ENCODE results near the gene KIF3C.
"Not testable (repeated sequence)": the region's sequence is repeated elsewhere in the genome, so short reads cannot be mapped to it uniquely, and the experiment has no call there.

Gene KIF3C

DNA sequence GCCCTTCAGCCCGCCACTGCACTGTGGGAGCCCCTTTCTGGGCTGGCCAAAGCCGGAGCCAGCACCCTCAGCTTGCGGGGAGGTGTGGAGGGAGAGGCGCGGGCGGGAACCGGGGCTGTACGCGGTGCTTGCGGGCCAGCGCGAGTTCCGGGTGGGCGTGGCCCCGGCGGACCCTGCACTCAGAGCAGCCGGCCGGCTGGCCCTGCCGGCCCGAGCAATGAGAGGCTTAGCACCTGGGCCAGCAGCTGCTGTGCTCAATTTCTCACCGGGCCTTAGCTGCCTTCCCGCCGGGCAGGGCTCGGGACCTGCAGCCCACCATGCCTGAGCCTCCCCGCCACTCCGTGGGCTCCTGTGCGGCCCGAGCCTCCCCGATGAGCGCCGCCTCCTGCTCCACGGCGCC, 66.9 kb downstream of the KIF3C start:
- DNase-seq = not testable (repeated sequence)

DNA sequence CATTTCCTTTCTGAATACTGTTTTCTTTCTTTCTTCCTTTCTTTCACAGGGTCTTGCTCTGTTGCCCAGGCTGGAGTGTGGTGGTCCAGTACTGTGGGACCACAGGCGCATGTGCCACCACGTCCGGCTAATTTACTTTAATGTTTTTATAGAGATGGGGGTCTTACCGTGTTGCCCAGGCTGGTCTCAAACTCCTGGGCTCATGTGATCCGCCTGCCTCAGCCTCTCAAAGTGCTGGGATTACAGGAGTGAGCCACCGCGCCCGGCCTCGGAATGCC, 68.7 kb downstream of the KIF3C start:
- not testable (repeated sequence) for DNase-seq

DNA sequence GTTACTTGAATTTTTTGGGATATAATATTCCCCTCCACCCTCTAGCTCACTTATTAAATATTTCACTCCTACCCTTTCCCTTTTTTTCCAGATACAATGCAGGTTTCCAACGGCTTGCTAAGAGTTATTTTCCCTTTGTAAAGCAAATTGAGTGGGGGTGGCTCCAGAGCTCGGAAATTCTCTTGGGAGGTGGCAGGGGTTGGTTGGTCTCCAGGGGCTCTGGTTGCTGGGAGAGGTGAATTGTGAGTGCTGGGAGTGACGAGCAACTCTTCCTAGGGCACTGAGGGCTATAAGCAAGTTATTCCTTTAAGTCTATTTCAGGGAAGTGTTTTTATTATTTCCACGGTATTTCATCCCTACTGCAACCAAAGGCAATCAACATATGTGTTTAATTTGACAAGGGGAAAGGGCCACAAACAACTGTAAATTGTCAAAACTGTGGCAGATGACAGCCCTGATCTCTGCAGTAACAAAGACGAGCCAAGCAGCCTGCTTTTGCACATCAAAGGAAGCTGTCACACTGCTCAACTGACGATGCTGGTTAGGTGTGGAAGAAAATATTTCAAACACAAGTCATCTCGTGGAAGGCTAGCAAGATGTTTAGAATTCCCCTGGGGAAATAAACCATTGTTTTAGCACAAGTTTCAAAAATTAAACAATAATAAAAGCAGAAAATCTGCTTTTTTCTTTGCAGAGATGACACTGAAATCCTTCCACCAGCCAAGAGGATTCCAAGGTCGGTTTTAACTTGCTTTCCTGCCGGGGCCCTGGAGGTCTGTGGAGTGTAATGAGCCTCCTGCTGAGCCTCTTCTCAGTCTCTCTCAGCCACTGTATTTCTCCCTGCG, 69.2 kb downstream of the KIF3C start:
- no peak for DNase-seq

DNA sequence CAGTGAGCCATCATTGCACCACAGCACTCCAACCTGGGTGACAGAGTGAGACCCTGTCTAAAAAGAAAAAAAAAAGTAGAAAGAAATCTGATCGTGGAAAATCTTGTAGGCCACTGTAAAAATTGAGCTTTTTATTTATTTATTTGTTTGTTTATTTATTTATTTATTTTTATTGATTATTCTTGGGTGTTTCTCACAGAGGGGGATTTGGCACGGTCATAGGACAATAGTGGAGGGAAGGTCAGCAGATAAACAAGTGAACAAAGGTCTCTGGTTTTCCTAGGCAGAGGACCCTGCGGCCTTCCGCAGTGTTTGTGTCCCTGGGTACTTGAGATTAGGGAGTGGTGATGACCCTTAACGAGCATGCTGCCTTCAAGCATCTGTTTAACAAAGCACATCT, 72.7 kb downstream of the KIF3C start:
- DNase-seq = not testable (repeated sequence)

DNA sequence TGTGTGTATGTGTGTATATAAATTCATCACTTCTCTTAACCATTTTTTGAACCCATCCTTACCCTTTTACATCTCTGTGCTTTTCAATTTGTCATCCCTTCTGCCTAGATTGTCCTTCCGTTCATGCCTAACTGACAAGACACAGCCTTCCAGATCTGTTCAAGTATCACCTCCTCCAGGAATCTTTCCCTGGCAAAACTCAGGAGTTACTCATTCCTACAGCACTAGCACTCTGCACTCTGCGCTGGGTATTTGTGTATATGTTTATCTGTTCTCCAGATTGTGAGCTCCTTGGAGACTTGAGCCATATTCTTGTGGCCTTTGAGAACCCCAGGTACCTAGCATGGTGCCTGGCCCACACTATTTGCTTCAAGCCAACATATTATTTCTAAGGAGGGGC, 77.2 kb downstream of the KIF3C start:
- no peak for DNase-seq

DNA sequence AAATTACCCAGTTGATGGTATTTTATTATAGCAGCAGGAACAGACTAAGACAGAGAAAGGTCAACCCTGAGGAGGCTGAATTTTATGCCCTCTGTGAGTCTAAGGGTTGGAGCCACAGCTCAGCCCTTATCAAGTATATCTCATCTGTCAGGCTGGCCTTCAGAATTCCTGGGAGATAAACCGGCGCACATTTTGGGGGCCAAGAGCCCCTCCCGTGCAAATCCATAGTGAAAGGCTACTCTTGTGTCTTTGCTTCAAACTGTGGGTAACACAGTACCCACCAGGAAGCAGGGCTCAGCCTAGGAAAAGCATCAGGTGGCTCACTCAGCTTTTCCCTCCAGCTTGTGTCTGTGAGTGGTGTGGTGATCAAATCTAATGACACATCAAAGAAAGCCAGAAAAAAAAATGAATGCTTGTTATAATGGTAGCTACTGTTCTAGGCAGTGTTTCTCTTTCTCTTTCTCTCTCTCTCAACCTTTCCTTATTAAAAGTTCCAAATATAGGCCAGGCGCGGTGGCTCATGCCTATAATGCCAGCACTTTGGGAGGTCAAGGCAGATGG, 79.0 kb downstream of the KIF3C start:
- no peak for DNase-seq

DNA sequence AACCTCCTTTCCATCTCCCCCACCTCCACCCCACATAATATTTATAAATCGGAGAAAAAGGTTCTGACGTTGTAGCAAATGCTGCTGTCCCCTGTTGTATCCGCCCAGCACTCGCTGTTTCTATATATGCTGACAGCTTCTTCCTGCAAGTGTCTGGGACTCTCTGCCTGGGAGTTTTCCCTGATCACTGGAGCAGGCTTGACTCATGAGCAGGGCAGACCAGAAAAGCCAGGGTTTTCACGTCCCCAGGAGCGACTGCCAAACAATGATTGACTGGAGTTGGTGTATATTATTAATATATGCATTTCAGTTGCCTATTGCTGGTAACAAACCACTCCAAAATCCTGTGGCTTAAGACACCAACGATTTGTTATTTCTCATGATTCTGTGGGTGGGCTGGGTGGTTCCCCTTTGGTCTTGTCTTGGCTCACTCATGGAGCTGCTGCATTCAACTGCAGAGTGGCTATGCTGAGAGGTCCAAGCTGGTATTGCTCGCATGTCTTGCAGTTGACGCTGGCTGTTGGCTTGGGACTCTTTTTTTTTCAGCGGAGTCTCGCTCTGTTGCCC, 82.8 kb downstream of the KIF3C start:
- no peak for DNase-seq

DNA sequence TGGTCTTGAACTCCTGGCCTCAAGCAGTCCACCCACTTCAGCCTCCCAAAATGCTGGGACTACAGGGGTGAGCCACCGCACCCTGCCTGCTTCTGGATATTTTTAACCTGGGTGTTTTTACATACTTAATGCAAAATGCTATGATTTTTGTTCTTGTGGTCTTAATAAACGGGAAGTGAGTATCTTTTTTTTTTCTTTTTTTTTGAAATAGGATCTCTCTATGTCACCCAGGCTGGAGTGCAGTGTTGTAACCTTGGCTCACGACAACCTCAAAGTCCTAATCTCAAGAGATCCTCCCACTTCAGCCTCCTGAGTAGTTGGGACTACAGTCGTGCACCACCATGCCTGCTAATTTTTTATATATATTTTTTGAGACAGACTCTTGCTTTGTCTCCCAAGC, 84.8 kb downstream of the KIF3C start:
- no peak for DNase-seq

DNA sequence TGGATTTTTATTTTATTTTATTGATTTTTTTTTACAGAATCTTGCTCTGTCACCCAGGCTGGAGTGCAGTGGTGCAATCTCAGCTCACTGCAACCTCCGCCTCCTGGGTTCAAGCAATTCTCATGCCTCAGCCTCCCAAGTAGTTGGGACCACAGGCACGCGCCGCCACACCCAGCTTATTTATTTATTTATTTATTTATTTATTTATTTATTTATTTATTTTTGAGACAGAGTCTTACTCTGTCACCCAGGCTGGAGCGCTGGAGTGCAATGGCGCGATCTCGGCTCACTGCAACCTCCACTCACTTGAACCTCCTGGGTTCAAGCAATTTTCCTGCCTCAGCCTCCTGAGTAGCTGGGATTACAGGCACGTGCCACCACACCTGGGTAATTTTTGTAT, 86.0 kb downstream of the KIF3C start:
- DNase-seq = not testable (repeated sequence)

DNA sequence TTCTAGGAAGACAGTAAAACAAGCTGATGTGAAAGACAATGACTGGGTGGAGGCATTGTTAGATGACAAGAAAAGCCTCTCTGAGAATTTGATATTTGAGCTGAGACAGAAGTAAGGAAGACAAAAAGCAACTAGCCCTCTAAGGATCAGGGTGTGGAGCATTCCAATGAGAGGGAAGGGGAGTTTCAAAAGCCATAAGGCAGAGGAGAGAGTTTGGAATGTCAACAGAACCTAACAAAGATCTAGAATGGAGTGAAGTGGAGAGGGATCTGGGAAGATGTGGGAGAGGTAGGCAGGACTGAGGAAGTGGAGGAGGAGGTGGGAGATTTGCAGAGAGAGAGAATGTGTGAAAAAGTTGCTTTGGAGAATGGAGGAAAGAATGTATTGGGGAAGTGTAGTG, 86.7 kb downstream of the KIF3C start:
- no peak for DNase-seq

DNA sequence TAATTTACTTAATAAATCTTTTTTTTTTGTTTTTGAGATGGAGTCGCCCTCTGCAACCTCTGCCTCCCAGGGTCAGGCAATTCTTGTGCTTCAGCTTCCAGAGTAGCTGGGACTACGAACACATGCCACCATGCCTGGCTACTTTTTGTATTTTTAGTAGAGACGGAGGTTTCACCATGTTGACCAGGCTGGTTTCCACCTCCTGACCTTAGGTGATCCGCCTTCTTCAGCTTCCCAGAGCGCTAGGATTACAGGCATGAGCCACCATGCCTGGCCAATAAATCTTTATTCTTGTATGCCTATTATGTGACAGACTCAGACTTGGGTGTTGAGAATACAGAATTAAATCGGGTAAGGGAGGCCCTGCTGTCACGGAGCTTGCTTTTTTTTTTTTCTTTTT, 87.3 kb downstream of the KIF3C start:
- no peak for DNase-seq

DNA sequence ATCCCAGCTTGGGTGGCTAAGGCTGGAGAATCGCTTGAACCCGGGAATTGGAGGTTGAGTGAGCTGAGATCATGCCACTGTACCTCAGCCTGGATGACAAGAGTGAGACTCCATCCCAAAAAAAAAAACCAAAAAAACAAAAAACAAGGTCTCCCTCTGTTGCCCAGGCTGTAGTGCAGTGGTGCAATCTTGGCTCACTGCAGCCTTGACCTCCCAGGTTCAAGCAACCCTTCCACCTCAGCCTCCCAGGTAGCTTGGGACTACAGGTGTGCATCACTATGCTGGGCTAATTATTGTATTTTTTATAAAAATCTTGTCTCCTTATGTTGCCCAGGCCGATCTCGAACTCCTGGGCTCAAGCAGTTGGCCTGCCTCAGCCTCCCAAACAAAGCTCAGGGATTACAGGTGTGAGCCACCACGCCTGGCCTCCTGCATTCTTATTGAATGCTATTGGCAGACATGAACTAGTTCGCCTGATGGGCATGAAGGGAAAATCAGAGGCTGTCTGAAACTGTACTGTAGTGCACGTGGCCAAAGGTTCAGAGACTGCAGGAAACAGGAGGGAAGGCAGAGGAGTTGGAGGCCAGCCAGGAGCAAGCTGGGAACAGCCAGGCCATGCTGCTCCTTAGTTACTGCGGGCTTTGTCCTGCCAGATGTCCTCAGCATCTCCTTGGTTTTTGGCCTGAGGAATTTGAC, 88.0 kb downstream of the KIF3C start:
- no peak for DNase-seq

DNA sequence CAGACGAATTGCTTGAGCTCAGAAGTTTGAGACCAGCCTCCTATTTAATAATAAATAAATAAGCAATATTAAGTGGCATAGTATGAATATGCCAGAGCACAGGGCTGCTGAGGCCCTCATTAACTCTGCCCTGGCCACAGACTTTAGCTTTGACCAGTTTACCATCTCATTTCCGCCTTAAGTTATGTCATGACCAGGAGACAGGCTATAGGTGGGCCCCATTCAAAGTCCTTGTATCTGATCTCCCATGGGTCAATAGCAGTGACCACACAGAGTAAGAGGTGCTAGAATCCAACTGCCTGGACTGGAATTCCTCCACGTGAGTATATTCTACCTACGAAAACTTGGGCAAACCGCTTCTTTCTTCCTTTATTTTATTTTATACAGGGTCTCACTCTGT, 90.6 kb downstream of the KIF3C start:
- no peak for DNase-seq

DNA sequence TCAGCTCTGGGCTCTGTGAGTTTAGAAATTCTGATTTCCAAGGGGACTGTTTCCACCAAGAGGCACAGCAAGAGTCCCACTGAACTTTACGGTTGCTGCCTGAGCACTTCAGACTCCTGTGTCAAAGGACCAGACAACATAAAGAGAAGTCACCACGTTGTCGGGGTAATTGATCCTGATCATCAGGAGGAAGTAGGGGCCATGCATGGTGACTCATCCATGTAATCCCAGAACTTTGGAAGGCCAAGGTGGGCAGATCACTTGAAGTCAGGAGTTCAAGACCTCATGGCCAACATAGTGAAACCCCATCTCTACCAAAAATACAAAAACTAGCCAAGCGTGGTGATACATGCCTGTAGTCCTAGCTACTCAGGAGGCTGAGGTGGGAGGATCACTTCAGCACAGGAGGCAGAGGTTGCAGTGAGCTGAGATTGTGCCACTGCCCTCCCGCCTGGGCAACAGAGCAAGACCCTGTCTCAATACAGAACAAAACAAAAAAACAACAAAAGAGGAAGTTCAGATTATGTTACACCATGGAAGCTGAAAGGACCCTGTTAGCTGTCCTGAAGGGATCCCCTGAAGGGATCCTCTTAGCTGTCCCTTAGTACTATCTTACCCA, 94.6 kb downstream of the KIF3C start:
- DNase-seq = no peak

DNA sequence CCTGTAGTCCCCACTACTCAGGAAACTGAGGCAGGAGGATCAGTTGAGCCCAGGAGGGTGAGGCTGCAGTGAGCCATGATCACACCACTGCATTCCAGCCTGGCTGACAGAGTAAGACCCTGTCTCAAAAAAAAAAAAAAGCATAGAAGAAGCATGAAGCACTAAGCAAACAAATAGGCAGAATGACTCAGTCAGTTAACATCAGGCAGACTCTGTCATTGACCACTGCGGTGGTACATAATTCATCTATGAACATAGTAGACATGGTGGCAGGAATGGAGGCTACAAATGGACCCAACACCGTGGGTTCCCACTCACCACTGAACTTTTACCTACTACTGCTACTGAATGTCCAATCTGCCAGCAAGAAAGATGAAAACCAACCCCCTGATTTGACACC, 96.4 kb downstream of the KIF3C start:
- DNase-seq = no peak

DNA sequence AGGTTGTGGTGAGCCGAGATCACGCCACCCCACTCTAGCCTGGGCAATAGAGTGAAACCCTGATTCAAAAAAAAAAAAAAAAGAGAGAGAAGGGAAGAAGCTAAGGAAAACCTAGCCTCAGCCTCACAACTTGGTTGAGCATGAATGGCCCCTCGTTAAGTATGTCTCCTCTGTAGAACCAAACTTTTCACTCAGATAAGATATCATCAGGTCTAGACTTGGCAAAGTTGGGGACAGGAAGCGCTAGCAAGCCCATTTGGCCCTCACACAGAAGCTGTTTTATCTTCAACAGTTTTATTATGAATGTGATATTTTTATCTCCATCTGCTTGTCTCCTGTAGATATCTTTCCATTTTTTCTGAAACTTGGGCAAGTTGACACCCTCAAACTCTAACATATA, 100.5 kb downstream of the KIF3C start:
- DNase-seq = no peak

DNA sequence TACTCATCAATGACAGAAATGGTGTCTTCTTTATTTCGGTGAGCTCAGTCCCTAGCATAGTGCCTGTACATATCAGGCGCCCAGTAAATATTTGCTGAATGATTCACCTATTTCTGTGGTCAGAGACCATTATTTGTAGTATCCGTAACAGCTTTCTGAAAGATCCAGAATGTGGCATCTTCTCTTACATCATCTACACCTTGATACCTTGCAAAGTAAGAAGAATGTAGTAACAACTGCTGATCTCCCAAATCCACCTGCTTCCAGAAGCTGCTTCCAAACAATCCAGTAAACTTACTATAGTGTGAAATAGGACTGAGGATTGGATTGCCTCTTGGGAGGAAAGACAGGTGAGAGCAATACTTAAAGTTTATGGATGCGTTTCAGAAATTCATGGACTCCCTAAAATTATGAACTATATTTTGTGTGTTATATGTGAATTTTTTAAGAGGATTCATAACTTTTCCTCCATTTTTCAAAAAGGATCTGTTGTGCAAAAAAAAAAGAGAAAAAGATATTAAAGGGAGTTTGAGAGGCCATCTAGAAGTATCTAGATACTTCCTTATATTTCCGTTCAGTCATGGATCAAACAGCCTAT, 103.1 kb downstream of the KIF3C start:
- no peak for DNase-seq

DNA sequence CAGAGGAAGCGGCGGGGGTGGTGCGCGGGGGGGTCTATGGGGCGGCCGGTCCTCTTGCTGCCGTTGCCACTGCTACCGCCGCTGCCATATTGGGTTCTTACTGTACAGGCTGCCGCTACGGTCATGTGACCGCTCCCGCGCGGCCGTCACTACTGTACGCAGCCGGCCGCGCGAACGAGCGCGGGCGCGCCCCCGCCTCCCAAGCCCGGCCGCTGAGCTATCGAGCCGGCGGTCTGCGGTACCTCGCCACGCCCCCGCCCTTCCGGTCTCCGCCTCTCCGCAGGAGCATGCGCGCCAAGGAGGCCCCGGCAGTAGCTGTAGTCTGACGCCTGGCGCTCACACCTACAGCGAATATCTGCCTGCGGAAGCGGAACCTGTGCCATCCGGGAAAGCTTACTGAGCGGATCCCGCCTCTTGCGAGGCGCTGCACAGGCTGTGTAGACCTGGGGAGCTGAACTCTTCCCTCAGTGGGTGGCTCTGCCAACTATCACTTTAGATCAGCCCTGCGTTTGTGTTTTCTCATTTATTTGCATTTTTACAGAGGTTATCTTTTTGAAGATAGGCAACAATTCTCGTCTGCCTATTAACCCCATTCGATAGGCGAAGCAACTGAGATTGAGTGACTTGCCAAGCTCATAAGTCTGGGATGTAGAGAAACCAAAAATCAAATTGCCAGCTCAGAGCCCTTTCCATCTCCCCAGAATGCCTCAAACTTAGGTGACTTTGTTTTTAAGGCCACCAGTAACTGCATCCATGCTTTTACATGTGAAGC, 103.8 kb downstream of the KIF3C start, which contains the start of gene ASXL2:
ASXL2 (minus strand) TSS at position 127 of the 772 bp plus-strand sequence. CDS start 265 bp downstream, outside the sequence.
- DNase-seq = peak; percentile 97

DNA sequence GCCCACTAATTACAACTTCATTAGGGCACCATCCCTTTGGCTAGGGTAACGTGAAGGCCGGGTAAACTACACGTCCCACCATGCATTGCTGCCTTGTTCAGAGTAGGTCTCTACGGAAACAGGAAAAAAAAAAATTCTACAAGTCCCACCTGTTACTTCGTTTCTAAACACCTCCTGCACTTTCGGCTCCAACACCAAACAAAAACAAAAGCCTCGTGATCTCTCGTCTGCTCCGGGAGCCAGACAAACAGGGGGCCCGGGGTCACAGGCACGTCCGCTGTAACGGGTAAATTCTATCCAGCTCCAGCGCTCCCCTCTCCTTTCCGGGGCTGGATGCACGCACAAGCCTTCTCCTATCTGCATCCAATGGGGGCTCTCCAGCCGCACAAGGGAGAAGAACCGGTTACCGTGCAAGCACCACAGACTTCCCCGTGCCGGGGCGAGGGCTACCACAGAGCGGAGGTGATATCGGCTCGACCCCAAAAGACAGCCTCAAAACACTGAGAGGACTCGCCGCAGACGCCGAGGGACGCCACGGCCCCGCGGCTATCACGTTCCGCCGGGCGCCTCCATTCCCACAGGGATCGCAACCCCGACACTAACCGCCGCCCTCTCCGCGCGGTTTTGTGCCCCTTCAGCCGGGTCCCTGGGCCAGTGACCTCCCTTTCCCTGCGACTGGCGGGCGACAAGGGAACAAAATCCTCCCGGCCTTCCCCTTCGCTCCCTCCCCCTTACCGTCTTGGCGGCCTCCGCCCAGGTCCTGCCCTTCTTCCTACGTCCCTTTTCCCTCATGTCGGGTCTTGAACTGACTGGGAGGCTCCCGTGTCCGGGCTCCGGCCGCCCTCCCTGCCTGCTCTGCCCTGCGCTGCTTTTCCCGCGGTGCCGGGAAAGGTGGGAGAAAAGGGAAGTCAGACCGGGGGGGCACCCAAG, 104.6 kb downstream of the KIF3C start:
- peak; percentile 71 for DNase-seq
